Measurements from ENCODE around the gene FCN2.

FCN2 gene

GRCh38 chr9:134889386-134890154 is 9.0 kb downstream of the FCN2 start:
- no peak for DNase-seq

- DNase-seq = no peak
Measured at GRCh38 chr9:134890155-134890495, 9.5 kb downstream of the FCN2 start.

DNA sequence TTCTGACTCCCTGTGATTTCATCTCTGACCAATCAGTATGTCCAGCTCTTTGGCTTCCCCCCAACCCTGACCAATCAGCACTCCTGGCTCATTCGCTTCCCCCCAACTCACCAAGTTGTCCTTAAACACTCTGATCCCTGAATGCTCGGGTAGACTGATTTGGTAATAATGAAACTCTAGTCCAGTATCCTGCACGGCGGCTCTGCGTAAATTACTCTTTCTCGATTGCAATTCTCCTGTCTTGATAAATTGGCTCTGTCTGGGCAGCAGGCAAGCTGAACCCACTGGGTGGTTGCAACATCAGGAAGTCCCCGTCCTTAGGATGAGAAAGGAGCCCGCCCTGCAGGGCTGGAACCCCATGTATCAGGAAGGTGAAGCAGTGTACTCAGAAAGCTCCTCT is 10.4 kb downstream of the FCN2 start:
- DNase-seq = no peak

- DNase-seq = no peak
Measured at GRCh38 chr9:134891713-134892112, 11.1 kb downstream of the FCN2 start.

DNA sequence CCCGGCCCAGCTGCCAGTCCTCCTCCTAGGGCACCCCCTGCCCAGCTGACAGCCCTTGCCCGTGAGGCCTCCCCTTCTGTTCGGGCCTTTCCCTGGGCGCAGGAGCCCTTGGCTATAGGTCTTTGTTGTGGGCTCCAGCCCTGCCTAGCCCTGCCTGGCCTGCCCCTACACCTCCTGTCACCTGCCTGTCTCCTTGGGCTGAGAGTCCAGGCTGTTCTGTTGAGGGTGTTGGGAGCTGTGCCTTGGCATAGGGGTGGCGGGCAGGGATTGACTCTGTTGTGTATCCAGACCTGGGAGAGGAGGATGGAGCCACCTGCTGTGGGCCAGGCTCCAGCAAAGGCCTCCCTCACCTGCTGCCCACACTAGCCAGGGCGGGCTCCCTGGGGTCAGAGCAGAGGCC is 11.6 kb downstream of the FCN2 start:
- DNase-seq = no peak

DNA sequence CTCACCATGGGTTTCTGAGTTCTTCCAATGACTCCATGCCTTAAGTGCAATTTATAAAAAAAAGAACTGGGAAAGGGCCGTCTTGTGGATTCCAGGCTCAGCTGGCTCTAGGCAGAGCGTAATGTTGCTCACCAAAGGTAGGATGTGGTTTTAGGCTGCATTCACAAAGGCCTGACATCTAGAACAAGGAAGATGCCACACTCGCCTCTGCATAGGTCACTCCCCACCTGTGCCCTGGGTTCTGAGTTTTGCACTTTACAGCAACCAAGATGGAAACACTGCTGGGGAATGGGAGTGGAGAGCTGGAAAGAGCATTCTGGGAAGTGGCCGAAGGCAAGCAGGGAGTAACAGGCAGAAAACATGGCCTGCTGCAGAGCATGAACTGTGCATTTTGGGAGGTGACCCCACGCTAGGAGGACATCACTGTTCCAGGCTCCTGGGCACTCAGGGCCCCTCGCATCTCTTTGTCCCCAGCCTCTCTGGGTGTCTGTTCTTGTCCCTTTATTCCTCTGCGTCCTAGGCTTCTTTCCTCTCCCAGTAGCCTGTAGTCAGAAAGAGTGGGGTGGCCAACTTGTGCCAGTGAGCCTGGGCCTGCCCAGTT is 12.3 kb downstream of the FCN2 start:
- no peak for DNase-seq

DNA sequence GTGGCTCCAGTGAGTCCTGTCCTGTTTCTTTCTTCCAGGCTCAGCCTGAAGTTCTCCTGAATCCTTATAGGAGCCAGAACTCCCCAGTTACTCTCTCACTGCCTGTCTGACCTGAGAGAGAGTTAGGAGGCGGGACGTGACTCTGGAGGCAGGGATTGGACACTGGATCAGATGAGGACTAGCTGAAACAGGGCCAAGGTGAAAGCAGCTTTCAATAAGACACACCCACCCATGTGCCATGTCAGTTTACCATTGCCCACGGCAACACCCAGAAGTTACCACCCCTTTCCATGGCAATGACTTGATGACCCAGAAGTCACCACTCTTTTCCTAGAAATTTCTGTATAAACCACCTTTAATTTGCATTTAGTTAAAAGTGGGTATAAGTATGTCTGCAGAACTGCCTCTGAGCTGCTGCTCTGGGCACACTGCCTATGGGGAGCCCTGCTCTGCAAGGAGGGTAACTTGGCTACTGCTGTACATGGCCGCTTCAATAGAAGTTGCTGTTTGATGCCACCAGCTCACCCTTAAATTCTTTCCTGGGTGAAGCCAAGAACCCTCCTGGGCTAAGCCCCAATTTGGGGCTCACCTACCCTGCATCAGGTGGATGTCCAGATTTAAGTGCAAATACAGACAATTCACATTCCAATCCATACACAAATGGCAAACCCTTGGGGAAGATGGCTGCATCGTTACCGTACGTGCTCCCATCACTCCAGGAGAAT is 13.7 kb downstream of the FCN2 start:
- no peak for DNase-seq

- DNase-seq = no peak
Measured at GRCh38 chr9:134895097-134895496, 14.5 kb downstream of the FCN2 start.

- DNase-seq = no peak
Measured at GRCh38 chr9:134895567-134895907, 14.9 kb downstream of the FCN2 start.

DNA sequence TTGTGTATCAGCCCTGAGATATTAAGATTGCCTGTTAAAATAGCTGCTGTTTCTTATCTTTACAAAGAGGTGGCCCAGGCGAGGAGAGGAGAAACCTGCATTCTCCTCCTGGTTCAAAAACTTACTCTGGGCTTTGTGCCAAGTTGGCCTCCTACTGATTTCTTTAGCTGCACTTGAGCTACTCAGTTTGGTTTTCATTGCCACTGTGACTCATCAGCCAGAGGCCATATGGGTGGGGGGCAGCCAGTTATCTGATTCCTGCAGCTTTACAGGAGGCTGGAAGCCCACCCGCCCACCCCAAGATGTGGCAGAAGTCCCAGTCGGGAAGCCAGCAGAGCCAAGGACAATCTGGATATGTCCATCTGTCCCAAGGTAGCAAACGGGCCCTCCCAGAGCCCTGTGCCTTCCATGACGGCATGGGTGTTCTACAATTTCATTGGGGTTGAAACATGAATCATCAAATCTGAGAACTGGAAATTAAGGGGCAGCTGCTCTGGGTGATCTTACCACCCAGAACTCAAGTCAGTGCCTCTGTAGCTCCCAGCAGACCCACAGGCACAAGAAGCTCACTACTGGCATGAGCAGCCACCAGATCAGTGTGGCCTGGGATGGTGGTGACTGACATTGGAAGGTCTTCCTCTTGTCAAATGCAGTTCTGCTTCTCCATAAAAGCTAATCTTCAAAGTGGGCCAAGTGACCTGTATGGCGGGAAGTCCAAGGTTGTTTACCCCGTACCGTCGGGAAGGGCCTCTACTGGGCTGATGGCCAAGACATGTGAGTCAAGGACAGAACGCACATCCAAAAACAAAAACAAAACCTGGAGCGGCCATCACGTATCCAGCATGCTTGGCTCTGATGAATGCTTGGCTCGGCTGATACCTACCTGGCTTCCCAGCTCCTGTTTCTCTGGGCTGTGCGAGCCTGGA is 15.6 kb downstream of the FCN2 start:
- DNase-seq = no peak

DNA sequence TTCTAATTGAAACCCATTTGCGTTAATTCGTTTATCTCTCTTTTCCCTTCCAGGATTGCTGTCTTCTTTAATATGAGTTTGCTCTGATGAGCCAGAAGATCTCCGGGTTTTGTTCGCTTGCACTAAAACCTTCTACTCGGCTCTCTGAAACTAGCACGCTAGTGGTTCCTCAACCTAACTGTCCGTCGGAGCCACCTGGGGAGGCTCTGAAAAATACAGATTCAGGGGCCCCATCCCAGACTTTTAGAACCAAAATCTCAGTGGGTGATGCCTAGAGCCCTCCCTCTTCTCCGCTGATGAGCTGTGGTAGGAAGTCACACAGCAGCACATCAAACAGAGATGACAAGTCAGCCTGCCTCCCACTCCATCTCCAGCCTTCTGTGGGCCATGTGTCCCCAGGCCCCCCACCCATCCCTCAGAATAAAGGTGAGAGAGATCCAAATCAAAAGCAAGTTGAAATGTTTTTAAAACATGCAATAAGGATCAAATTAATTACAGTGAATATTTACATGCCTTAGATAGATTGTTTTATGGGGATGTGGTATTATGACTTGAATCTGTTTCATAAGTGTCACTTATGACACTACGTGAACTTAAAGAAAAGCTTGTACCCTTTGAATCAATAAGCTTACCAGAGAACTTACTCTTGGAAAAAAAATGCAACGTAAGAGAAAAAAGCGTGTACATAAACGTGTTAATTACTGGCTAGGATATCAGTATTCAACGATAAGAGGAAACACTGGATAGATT is 16.4 kb downstream of the FCN2 start:
- no peak for DNase-seq

GRCh38 chr9:134897584-134898170 is 17.1 kb downstream of the FCN2 start:
- DNase-seq = no peak

DNA sequence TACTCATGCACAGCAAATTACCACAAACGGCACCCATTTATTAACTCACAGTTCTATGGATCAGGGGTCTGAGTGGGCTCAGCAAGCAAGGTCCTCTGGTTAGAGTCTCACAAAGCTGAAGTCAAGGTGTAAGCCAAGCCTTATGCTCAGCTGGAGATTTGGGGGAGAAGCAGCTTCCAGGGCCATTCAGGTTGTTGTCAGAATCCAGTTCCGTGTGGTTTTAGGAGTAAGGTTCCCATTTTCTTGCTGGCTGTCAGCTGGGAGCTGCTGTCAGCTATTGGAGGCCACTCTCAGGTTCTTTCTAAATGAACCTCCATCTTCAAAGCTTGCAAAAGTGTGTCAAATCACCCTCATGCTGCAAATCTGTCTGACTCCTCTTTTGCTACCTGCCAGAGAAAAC is 17.7 kb downstream of the FCN2 start:
- no peak for DNase-seq

DNA sequence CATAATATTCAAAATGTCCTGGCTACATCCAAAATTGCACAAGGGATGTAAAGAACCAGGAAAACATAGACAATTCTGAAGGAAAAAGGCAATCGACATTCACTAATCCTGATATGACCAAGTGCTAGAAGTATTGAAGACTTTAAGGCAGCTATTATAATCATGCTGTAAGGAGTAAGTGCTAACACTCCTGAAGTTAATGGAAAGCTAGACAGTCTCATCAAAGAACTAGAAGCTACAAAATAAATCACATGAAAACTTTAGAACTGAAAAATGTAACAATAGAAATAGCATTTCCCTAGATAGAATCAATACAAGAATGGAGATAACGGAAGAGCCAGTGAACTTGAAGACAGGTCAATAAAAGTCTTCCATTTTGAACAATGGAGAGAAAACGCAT is 18.6 kb downstream of the FCN2 start:
- DNase-seq = no peak

DNA sequence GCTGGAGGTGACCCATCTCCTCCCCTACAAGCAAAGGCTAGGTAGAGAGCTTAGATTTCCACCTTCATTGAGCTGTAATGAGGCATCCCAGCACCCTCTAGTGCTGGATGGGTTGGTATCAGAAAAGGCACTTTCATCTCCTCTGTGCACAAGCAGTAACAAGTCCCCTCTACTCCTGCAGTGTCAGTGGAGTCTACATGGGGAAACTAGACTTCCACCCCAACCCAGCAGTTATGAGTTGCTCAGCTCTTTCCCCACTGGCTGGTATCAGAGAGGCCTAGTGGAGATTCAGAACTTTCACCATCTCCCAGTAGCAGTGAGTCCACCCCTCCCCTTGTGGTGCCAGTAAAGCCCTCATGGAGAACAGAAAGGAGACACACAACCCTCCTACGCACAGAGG is 19.2 kb downstream of the FCN2 start:
- DNase-seq = no peak

- DNase-seq = no peak
Measured at GRCh38 chr9:134902936-134903335, 22.3 kb downstream of the FCN2 start.

- DNase-seq = no peak
Measured at GRCh38 chr9:134908524-134909309, 28.1 kb downstream of the FCN2 start.

- DNase-seq = no peak
Measured at GRCh38 chr9:134909511-134910481, 29.2 kb downstream of the FCN2 start.

DNA sequence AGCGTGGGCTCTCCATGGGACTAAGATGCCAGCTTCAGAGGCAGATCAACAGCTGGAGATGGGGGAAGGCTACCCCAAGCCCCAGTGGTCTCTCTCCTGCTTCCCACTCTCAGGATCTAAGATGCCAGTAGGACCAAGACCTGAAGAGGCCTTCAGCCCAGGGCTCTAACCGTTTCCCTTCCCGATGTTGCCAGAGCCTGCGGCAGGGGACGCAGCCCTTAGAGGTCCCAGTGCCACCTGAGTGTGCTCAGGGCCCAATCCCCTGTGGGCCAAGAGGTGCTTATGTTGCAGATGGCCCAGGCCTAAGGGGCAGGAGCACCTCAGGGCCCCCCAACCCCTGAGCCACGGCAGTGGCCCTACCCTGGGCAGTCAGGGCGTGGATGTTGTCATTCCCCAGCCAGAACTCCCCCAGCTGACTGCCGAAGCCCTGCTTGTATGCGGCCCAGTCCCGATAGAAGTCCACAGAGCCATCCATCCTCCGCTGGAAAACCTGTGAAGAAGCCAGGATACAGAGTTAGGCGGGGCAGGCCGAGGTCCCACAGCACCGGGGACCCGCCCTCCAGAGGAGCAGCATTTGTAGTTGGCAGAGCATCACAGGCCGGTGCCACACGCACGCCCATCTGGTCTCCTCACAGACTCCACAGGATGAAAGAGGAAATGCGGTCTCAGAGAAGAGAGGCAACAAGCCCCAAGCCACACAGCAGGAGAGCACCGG is 31.7 kb downstream of the FCN2 start:
- no peak for DNase-seq
